Ishikawa (cell line): ENCODE measurements around the gene CHP1.

Source experiments
- CEBPB ChIP-seq: IDR thresholded peaks from 2 replicates; pipeline ENCODE4 v1.6.1; 2012
- CREB1 ChIP-seq: IDR thresholded peaks from 2 replicates; pipeline ENCODE4 v1.6.1; 2012; ENCODE audit warnings: low read depth
- EGR1 ChIP-seq: IDR thresholded peaks from 2 replicates; pipeline ENCODE4 v1.6.1; 2012
- EP300 ChIP-seq: IDR thresholded peaks from 2 replicates; pipeline ENCODE4 v1.6.1; 2012; ENCODE audit warnings: borderline replicate concordance
- FOXM1 ChIP-seq: IDR thresholded peaks from 2 replicates; pipeline ENCODE4 v1.6.1; 2012; ENCODE audit warnings: low read depth, borderline replicate concordance
- MAX ChIP-seq: IDR thresholded peaks from 2 replicates; pipeline ENCODE4 v1.6.1; 2012
- NFIC ChIP-seq: IDR thresholded peaks from 2 replicates; pipeline ENCODE4 v1.6.1; 2012
- RAD21 ChIP-seq: IDR thresholded peaks from 2 replicates; pipeline ENCODE4 v1.6.1; 2012; ENCODE audit warnings: low read depth
- REST ChIP-seq: IDR thresholded peaks from 2 replicates; pipeline ENCODE4 v1.6.1; 2012; ENCODE audit warnings: low read depth, mild to moderate bottlenecking
- TAF1 ChIP-seq: IDR thresholded peaks from 2 replicates; pipeline ENCODE4 v1.6.1; 2012; ENCODE audit warnings: low read depth, mild to moderate bottlenecking
- TCF12 ChIP-seq: IDR thresholded peaks from 2 replicates; pipeline ENCODE4 v1.6.1; 2012; ENCODE audit warnings: low read depth
- TEAD4 ChIP-seq: IDR thresholded peaks from 2 replicates; pipeline ENCODE4 v1.6.1; 2012
- USF1 ChIP-seq: IDR thresholded peaks from 2 replicates; pipeline ENCODE4 v1.6.1; 2012
- YY1 ChIP-seq: IDR thresholded peaks from 2 replicates; pipeline ENCODE4 v1.6.1; 2012; ENCODE audit warnings: low read depth
- ZBTB7A ChIP-seq: IDR thresholded peaks from 2 replicates; pipeline ENCODE4 v1.6.1; 2012; ENCODE audit warnings: low read depth

The CHP1 gene

GRCh38 chr15:41230650-41231421 lies at the start of gene CHP1, which contains the start of gene EXD1:
Gene CHP1, plus strand, starts transcription at chr15:41231268. Its CDS starts 115 bp downstream, at chr15:41231383.
Gene EXD1, minus strand, starts transcription at chr15:41230757. Its CDS starts 4,182 bp downstream, at chr15:41226575.
- TF ChIP-seq EGR1 (no peak), CREB1 (peak; percentile 20; the same call in 1 of the 2 replicates), ZBTB7A (0 out of 2 replicates have a peak, but pooled peaks have one; percentile 27), TAF1 (peak; percentile 67), TCF12 (peak; percentile 53), MAX (peak; percentile 99), RAD21 (no peak; the same call in 1 of the 2 replicates), TEAD4 (0 out of 2 replicates have a peak, but pooled peaks have one; percentile 17), FOXM1 (no peak), YY1 (0 out of 2 replicates have a peak, but pooled peaks have one; percentile 34), USF1 (0 out of 2 replicates have a peak, but pooled peaks have one; percentile 17), EP300 (no peak), CEBPB (no peak), REST (no peak), NFIC (no peak; the same call in 1 of the 2 replicates)

GRCh38 chr15:41182266-41182665 lies 48.8 kb upstream of the CHP1 start:
- no peak for TF ChIP-seq YY1
- no peak for TF ChIP-seq ZBTB7A
- no peak for TF ChIP-seq NFIC
- no peak for TF ChIP-seq USF1
- TF ChIP-seq EP300, result no peak
- no peak for TF ChIP-seq REST
- no peak for TF ChIP-seq RAD21
- no peak for TF ChIP-seq CEBPB
- no peak for TF ChIP-seq MAX
- TF ChIP-seq TAF1, result no peak
- no peak for TF ChIP-seq CREB1
- TF ChIP-seq TEAD4, result no peak
- TF ChIP-seq TCF12, result no peak
- TF ChIP-seq FOXM1, result no peak
- no peak for TF ChIP-seq EGR1

- TF ChIP-seq MAX, result no peak
- TF ChIP-seq TAF1, result no peak
Measured at GRCh38 chr15:41183581-41183980, 47.5 kb upstream of the CHP1 start.

GRCh38 chr15:41194444-41194843 lies 36.6 kb upstream of the CHP1 start:
- no peak for TF ChIP-seq CREB1
- TF ChIP-seq NFIC, result no peak

- no peak for TF ChIP-seq FOXM1
- no peak for TF ChIP-seq USF1
- TF ChIP-seq CEBPB, result no peak
- TF ChIP-seq TCF12, result no peak
- TF ChIP-seq REST, result no peak
- no peak for TF ChIP-seq YY1
- no peak for TF ChIP-seq TEAD4
- no peak for TF ChIP-seq EGR1
- TF ChIP-seq MAX, result no peak
- TF ChIP-seq CREB1, result no peak
- no peak for TF ChIP-seq EP300
Measured at GRCh38 chr15:41199470-41199869, 31.6 kb upstream of the CHP1 start.
